ENCODE measurements around the gene UGGT1. TPM values are rescaled to one million over a fixed set of nuclear protein-coding genes. Genes with fewer than 3 reads are reported as not detected.
A peak's percentile ranks its signal among the peaks of the same experiment; 100 is the strongest.

The UGGT1 gene
- polyA plus RNA-seq, 2 of the 4 experiments (the other 2 are of a cell fraction): 24.2 to 56.4 TPM

GRCh38 chr2:128086244-128086643 is 4.8 kb upstream of the UGGT1 start:
- Histone ChIP-seq H3K4me3 (no peak overlapping the region), H3K9me3 (peaks cover 10% of the 10 kb centered on the region; the same call in 2 of the 3 replicates), H3K4me1 (0 out of 3 replicates have a peak, but pooled peaks cover 3% of the 10 kb centered on the region), H3K4me2 (no peak overlapping the region), H3K27ac (no peak overlapping the region)
- WGBS (ENCODE audit: missing lambda C conversion rate): 77% methylated on average over 3 of the region's 3 CpGs
- no peak for FAIRE-seq
- CTCF ChIA-PET: interaction anchor here (0.8 to 1.4 kb wide), 3 partner anchors 13 to 26 kb away, joined by 3 to 5 read pairs (median 4); no protein-coding TSS in a partner anchor
- TF ChIP-seq RAD21 (conservative IDR thresholded peaks at IDR 0.05 in 1 of 2, IDR thresholded peaks at IDR 0.05 in 1 of 2) (0 out of 5 replicates have a peak, but pooled peaks of 1 of the 2 experiments have one; percentile 5), REST (IDR thresholded peaks at IDR 0.05) (no peak)
- no peak for ATAC-seq
- no peak for DNase-seq (ENCODE audit: low read depth in 1 of 2, low spot score in 1 of 2)
- POLR2A ChIA-PET: no interaction called here

- peaks cover 13% of the 10 kb centered on the region; the same call in 2 of the 3 replicates for H3K4me1 ChIP-seq
- no peak for TF ChIP-seq ZNF302 (CRISPR knock-in tag; IDR thresholded peaks at IDR 0.05)
- TF ChIP-seq HES2 (IDR thresholded peaks at IDR 0.05): no peak
- peak; percentile 90; the same call in 1 of the 2 replicates for TF ChIP-seq PHF8 (IDR thresholded peaks at IDR 0.05; ENCODE audit: borderline replicate concordance, low read depth)
- TF ChIP-seq MYC (IDR thresholded peaks at IDR 0.05; ENCODE audit: borderline replicate concordance, low read length): no peak
- no peak for TF ChIP-seq MAZ (IDR thresholded peaks at IDR 0.05; ENCODE audit: borderline replicate concordance, low read depth, low read length)
- no peak for TF ChIP-seq HEYL (CRISPR knock-in tag; IDR thresholded peaks at IDR 0.05)
- TF ChIP-seq RAD21 (conservative IDR thresholded peaks at IDR 0.05 in 1 of 2, IDR thresholded peaks at IDR 0.05 in 1 of 2): no peak
- no peak for TF ChIP-seq POLR2AphosphoS2 (conservative IDR thresholded peaks at IDR 0.05; ENCODE audit: low read length)
- TF ChIP-seq RNF2 (IDR thresholded peaks at IDR 0.05; ENCODE audit: borderline replicate concordance, low read depth): no peak
- TF ChIP-seq BCL3 (IDR thresholded peaks at IDR 0.05): no peak
- TF ChIP-seq JUNB (IDR thresholded peaks at IDR 0.05): no peak
- no peak for TF ChIP-seq E2F6 (IDR thresholded peaks at IDR 0.05; ENCODE audit: borderline replicate concordance, low read depth)
- TF ChIP-seq HOXB13 (CRISPR knock-in tag; IDR thresholded peaks at IDR 0.05; ENCODE audit: low read depth): no peak
- no peak for TF ChIP-seq MAFK (IDR thresholded peaks at IDR 0.05; ENCODE audit: partially characterized antibody)
- 0 out of 2 replicates have a peak, but pooled peaks have one; percentile 28 for TF ChIP-seq RARB (CRISPR knock-in tag; IDR thresholded peaks at IDR 0.05)
- no peak for TF ChIP-seq BHLHE40 (IDR thresholded peaks at IDR 0.05; ENCODE audit: low read depth, low read length)
- 4% methylated on average over 4 of the region's 4 CpGs for WGBS (ENCODE audit: missing lambda C conversion rate)
Observed at GRCh38 chr2:128090575-128090944, 440 bp upstream of the UGGT1 start.

More at GRCh38 chr2:128090575-128090944, 440 bp upstream of the UGGT1 start:
- ATAC-seq: peak in 1 of 2 experiments; percentile 5; a peak in 1 of 6 replicates
- Histone ChIP-seq H3K4me3 (peak overlapping the region; percentile 63), H3K4me2 (peak overlapping the region; percentile 72), H3K27ac (peak overlapping the region; percentile 89 to 90), H3K9me3 (no peaks in the 10 kb centered on the region)
- CTCF ChIA-PET: interaction anchor here (2.4 kb wide), 1 partner anchor 28 kb away, joined by 18 read pairs; no protein-coding TSS in a partner anchor
- POLR2A ChIA-PET: interaction anchor here (1.0 to 1.9 kb wide), 8 partner anchors 10 to 62 kb away, joined by 3 to 8 read pairs (median 6); partner anchors contain the start of gene SAP130
- no peak for DNase-seq (ENCODE audit: low read depth in 1 of 2, low spot score in 1 of 2)
- no peak for FAIRE-seq

Measured in A549 (cell line).